Measurements from ENCODE around the gene BACE1. TPM values are rescaled to one million over a fixed set of nuclear protein-coding genes. Genes with fewer than 3 reads are reported as not detected.

The BACE1 gene
- polyA plus RNA-seq, 2 donors, result 4.9 to 6.9 TPM

- H3K27ac ChIP-seq (ENCODE audit: low read depth in 2 of 2, low read length in 1 of 2), result no peak overlapping the region
- no peak overlapping the region for H3K4me3 ChIP-seq (ENCODE audit: low read depth in 1 of 2, low read length in 2 of 2)
- WGBS, 2 donors, result 69 to 76% methylated on average over 14 of the region's 14 CpGs
- H3K4me1 ChIP-seq (ENCODE audit: control insufficient read depth in 2 of 2, insufficient read depth in 2 of 2, low read length in 1 of 2), result peaks cover 4 to 13% of the 10 kb centered on the region in 2 donors
- no peaks in the 10 kb centered on the region for H3K27me3 ChIP-seq (ENCODE audit: control insufficient read depth in 1 of 2, insufficient read depth in 2 of 2, low read length in 2 of 2)
- no peaks in the 10 kb centered on the region for H3K36me3 ChIP-seq (ENCODE audit: control insufficient read depth in 2 of 2, insufficient read depth in 2 of 2, low read length in 1 of 2)
- no peaks in the 10 kb centered on the region for H3K9me3 ChIP-seq (ENCODE audit: control insufficient read depth in 2 of 2, insufficient read depth in 1 of 2, low read depth in 1 of 2, low read length in 1 of 2)
Measured at GRCh38 chr11:117313828-117314768, 2.0 kb downstream of the BACE1 start.

- Histone ChIP-seq H3K9me3 (ENCODE audit: control insufficient read depth in 2 of 2, insufficient read depth in 1 of 2, low read depth in 1 of 2, low read length in 1 of 2) (no peaks in the 10 kb centered on the region), H3K4me3 (ENCODE audit: low read depth in 1 of 2, low read length in 2 of 2) (no peak overlapping the region), H3K4me1 (ENCODE audit: control insufficient read depth in 2 of 2, insufficient read depth in 2 of 2, low read length in 1 of 2) (peaks cover 4 to 13% of the 10 kb centered on the region in 2 donors), H3K27ac (ENCODE audit: low read depth in 2 of 2, low read length in 1 of 2) (no peak overlapping the region), H3K36me3 (ENCODE audit: control insufficient read depth in 2 of 2, insufficient read depth in 2 of 2, low read length in 1 of 2) (no peaks in the 10 kb centered on the region), H3K27me3 (ENCODE audit: control insufficient read depth in 1 of 2, insufficient read depth in 2 of 2, low read length in 2 of 2) (no peaks in the 10 kb centered on the region)
- 69 to 83% methylated on average over 5 of the region's 5 CpGs for WGBS, 2 donors
Measured at GRCh38 chr11:117313091-117313490, 3.0 kb downstream of the BACE1 start.

GRCh38 chr11:117309310-117309709, 6.7 kb downstream of the BACE1 start:
- Histone ChIP-seq H3K36me3 (ENCODE audit: control insufficient read depth in 2 of 2, insufficient read depth in 2 of 2, low read length in 1 of 2) (no peaks in the 10 kb centered on the region), H3K9me3 (ENCODE audit: control insufficient read depth in 2 of 2, insufficient read depth in 1 of 2, low read depth in 1 of 2, low read length in 1 of 2) (no peaks in the 10 kb centered on the region), H3K27me3 (ENCODE audit: control insufficient read depth in 1 of 2, insufficient read depth in 2 of 2, low read length in 2 of 2) (no peaks in the 10 kb centered on the region), H3K4me1 (ENCODE audit: control insufficient read depth in 2 of 2, insufficient read depth in 2 of 2, low read length in 1 of 2) (peaks cover 0 to 2% of the 10 kb centered on the region in 2 donors), H3K4me3 (ENCODE audit: low read depth in 1 of 2, low read length in 2 of 2) (no peak overlapping the region), H3K27ac (ENCODE audit: low read depth in 2 of 2, low read length in 1 of 2) (no peak overlapping the region)
- WGBS, 2 donors, result 81 to 84% methylated on average over 7 of the region's 7 CpGs

GRCh38 chr11:117305145-117305544, 10.9 kb downstream of the BACE1 start:
- no peaks in the 10 kb centered on the region for H3K36me3 ChIP-seq (ENCODE audit: control insufficient read depth in 2 of 2, insufficient read depth in 2 of 2, low read length in 1 of 2)
- H3K27ac ChIP-seq (ENCODE audit: low read depth in 2 of 2, low read length in 1 of 2), result no peak overlapping the region
- H3K9me3 ChIP-seq (ENCODE audit: control insufficient read depth in 2 of 2, insufficient read depth in 1 of 2, low read depth in 1 of 2, low read length in 1 of 2), result no peaks in the 10 kb centered on the region
- H3K4me3 ChIP-seq (ENCODE audit: low read depth in 1 of 2, low read length in 2 of 2), result no peak overlapping the region
- H3K27me3 ChIP-seq (ENCODE audit: control insufficient read depth in 1 of 2, insufficient read depth in 2 of 2, low read length in 2 of 2), result no peaks in the 10 kb centered on the region
- WGBS, 2 donors, result 71 to 99% methylated on average over 3 of the region's 3 CpGs
- peaks cover 2 to 4% of the 10 kb centered on the region in 2 donors for H3K4me1 ChIP-seq (ENCODE audit: control insufficient read depth in 2 of 2, insufficient read depth in 2 of 2, low read length in 1 of 2)

GRCh38 chr11:117303646-117304315, 12.3 kb downstream of the BACE1 start:
- Histone ChIP-seq H3K4me3 (ENCODE audit: low read depth in 1 of 2, low read length in 2 of 2) (no peak overlapping the region), H3K4me1 (ENCODE audit: control insufficient read depth in 2 of 2, insufficient read depth in 2 of 2, low read length in 1 of 2) (peaks cover 5 to 8% of the 10 kb centered on the region in 2 donors), H3K27me3 (ENCODE audit: control insufficient read depth in 1 of 2, insufficient read depth in 2 of 2, low read length in 2 of 2) (no peaks in the 10 kb centered on the region), H3K9me3 (ENCODE audit: control insufficient read depth in 2 of 2, insufficient read depth in 1 of 2, low read depth in 1 of 2, low read length in 1 of 2) (no peaks in the 10 kb centered on the region), H3K27ac (ENCODE audit: low read depth in 2 of 2, low read length in 1 of 2) (no peak overlapping the region), H3K36me3 (ENCODE audit: control insufficient read depth in 2 of 2, insufficient read depth in 2 of 2, low read length in 1 of 2) (no peaks in the 10 kb centered on the region)
- WGBS, 2 donors, result 83 to 86% methylated on average over 5 of the region's 5 CpGs

GRCh38 chr11:117303101-117303500, 13.0 kb downstream of the BACE1 start:
- no peak overlapping the region for H3K4me3 ChIP-seq (ENCODE audit: low read depth in 1 of 2, low read length in 2 of 2)
- no peaks in the 10 kb centered on the region for H3K9me3 ChIP-seq (ENCODE audit: control insufficient read depth in 2 of 2, insufficient read depth in 1 of 2, low read depth in 1 of 2, low read length in 1 of 2)
- WGBS, 2 donors, result 52 to 73% methylated on average over 4 of the region's 4 CpGs
- H3K36me3 ChIP-seq (ENCODE audit: control insufficient read depth in 2 of 2, insufficient read depth in 2 of 2, low read length in 1 of 2), result no peaks in the 10 kb centered on the region
- peaks cover 5 to 10% of the 10 kb centered on the region in 2 donors for H3K4me1 ChIP-seq (ENCODE audit: control insufficient read depth in 2 of 2, insufficient read depth in 2 of 2, low read length in 1 of 2)
- H3K27me3 ChIP-seq (ENCODE audit: control insufficient read depth in 1 of 2, insufficient read depth in 2 of 2, low read length in 2 of 2), result no peaks in the 10 kb centered on the region
- H3K27ac ChIP-seq (ENCODE audit: low read depth in 2 of 2, low read length in 1 of 2), result no peak overlapping the region

GRCh38 chr11:117302228-117302627, 13.8 kb downstream of the BACE1 start:
- 80 to 84% methylated on average over 7 of the region's 7 CpGs for WGBS, 2 donors
- Histone ChIP-seq H3K27me3 (ENCODE audit: control insufficient read depth in 1 of 2, insufficient read depth in 2 of 2, low read length in 2 of 2) (no peaks in the 10 kb centered on the region), H3K4me3 (ENCODE audit: low read depth in 1 of 2, low read length in 2 of 2) (no peak overlapping the region), H3K9me3 (ENCODE audit: control insufficient read depth in 2 of 2, insufficient read depth in 1 of 2, low read depth in 1 of 2, low read length in 1 of 2) (no peaks in the 10 kb centered on the region), H3K4me1 (ENCODE audit: control insufficient read depth in 2 of 2, insufficient read depth in 2 of 2, low read length in 1 of 2) (peaks cover 5 to 10% of the 10 kb centered on the region in 2 donors), H3K27ac (ENCODE audit: low read depth in 2 of 2, low read length in 1 of 2) (no peak overlapping the region), H3K36me3 (ENCODE audit: control insufficient read depth in 2 of 2, insufficient read depth in 2 of 2, low read length in 1 of 2) (no peaks in the 10 kb centered on the region)

- H3K4me1 ChIP-seq (ENCODE audit: control insufficient read depth in 2 of 2, insufficient read depth in 2 of 2, low read length in 1 of 2), result peaks cover 5 to 10% of the 10 kb centered on the region in 2 donors
- H3K27ac ChIP-seq (ENCODE audit: low read depth in 2 of 2, low read length in 1 of 2), result no peak overlapping the region
- no peaks in the 10 kb centered on the region for H3K9me3 ChIP-seq (ENCODE audit: control insufficient read depth in 2 of 2, insufficient read depth in 1 of 2, low read depth in 1 of 2, low read length in 1 of 2)
- no peak overlapping the region for H3K4me3 ChIP-seq (ENCODE audit: low read depth in 1 of 2, low read length in 2 of 2)
- no peaks in the 10 kb centered on the region for H3K36me3 ChIP-seq (ENCODE audit: control insufficient read depth in 2 of 2, insufficient read depth in 2 of 2, low read length in 1 of 2)
- no peaks in the 10 kb centered on the region for H3K27me3 ChIP-seq (ENCODE audit: control insufficient read depth in 1 of 2, insufficient read depth in 2 of 2, low read length in 2 of 2)
- WGBS, 2 donors, result 69 to 71% methylated on average over 5 of the region's 5 CpGs
Measured at GRCh38 chr11:117300773-117301172, 15.3 kb downstream of the BACE1 start.

- peaks cover 5 to 10% of the 10 kb centered on the region in 2 donors for H3K4me1 ChIP-seq (ENCODE audit: control insufficient read depth in 2 of 2, insufficient read depth in 2 of 2, low read length in 1 of 2)
- H3K4me3 ChIP-seq (ENCODE audit: low read depth in 1 of 2, low read length in 2 of 2), result no peak overlapping the region
- H3K27ac ChIP-seq (ENCODE audit: low read depth in 2 of 2, low read length in 1 of 2), result no peak overlapping the region
- no peaks in the 10 kb centered on the region for H3K9me3 ChIP-seq (ENCODE audit: control insufficient read depth in 2 of 2, insufficient read depth in 1 of 2, low read depth in 1 of 2, low read length in 1 of 2)
- no peaks in the 10 kb centered on the region for H3K27me3 ChIP-seq (ENCODE audit: control insufficient read depth in 1 of 2, insufficient read depth in 2 of 2, low read length in 2 of 2)
- H3K36me3 ChIP-seq (ENCODE audit: control insufficient read depth in 2 of 2, insufficient read depth in 2 of 2, low read length in 1 of 2), result no peaks in the 10 kb centered on the region
- WGBS, 2 donors, result 35 to 41% methylated on average over 17 of the region's 17 CpGs
Measured at GRCh38 chr11:117300283-117300663, 15.8 kb downstream of the BACE1 start.

Measured in esophagus (tissue), 2 donors.